GM23248 (cell line): ENCODE data around the gene STAMBPL1. TPM values are rescaled to one million over a fixed set of nuclear protein-coding genes. Genes with fewer than 3 reads are reported as not detected.

Experiments used
- DNase-seq: peaks from one replicate; pipeline ENCODE4 v3.0.0-alpha.2; 2015
- H2AFZ ChIP-seq: fragments of 200-600 bp; sonication (generic); 2 replicates; pipeline ENCODE4 v1.6.1; 2016; ENCODE audit warnings: antibody characterized with exemption
- H3F3A ChIP-seq: fragments of 200-600 bp; sonication (generic); 2 replicates; pipeline ENCODE4 v1.6.1; 2016; ENCODE audit warnings: mild to moderate bottlenecking, antibody characterized with exemption, mixed run types; ENCODE audit not compliant: insufficient read depth
- H3K27ac ChIP-seq: fragments of 200-600 bp; sonication (generic); 2 replicates; pipeline ENCODE4 v1.5.1; 2016; ENCODE audit warnings: mild to moderate bottlenecking
- H3K27me3 ChIP-seq: fragments of 200-600 bp; sonication (generic); replicated peaks from 2 replicates; pipeline ENCODE4 v1.6.1; 2016; ENCODE audit warnings: mild to moderate bottlenecking; ENCODE audit not compliant: insufficient read depth
- H3K36me3 ChIP-seq: fragments of 200-600 bp; sonication (generic); 2 replicates; pipeline ENCODE4 v1.6.1; 2016; ENCODE audit warnings: low read depth, mild to moderate bottlenecking
- H3K4me1 ChIP-seq: fragments of 200-600 bp; sonication (generic); 2 replicates; pipeline ENCODE4 v1.6.1; 2016; ENCODE audit warnings: mild to moderate bottlenecking; ENCODE audit not compliant: insufficient read depth
- H3K4me2 ChIP-seq: fragments of 200-600 bp; sonication (generic); one replicate; pipeline ENCODE4 v1.6.1; 2016; ENCODE audit warnings: mild to moderate bottlenecking; ENCODE audit not compliant: unreplicated experiment
- H3K4me3 ChIP-seq: fragments of 200-600 bp; sonication (generic); 2 replicates; pipeline ENCODE4 v1.5.1; 2016; ENCODE audit warnings: mild to moderate bottlenecking
- H3K79me2 ChIP-seq: fragments of 200-600 bp; sonication (generic); 2 replicates; pipeline ENCODE4 v1.6.1; 2016; ENCODE audit warnings: mild to moderate bottlenecking; ENCODE audit not compliant: insufficient read depth
- H3K9ac ChIP-seq: fragments of 200-600 bp; sonication (generic); 2 replicates; pipeline ENCODE4 v1.6.1; 2016; ENCODE audit warnings: mild to moderate bottlenecking
- H3K9me2 ChIP-seq: fragments of 200-600 bp; sonication (generic); 2 replicates; pipeline ENCODE4 v1.6.1; 2016; ENCODE audit warnings: mixed run types, mild to moderate bottlenecking, moderate library complexity; ENCODE audit not compliant: insufficient read depth
- H3K9me3 ChIP-seq: fragments of 200-600 bp; sonication (generic); one replicate; pipeline ENCODE4 v1.6.1; 2017; ENCODE audit warnings: low read depth
- H4K20me1 ChIP-seq: fragments of 200-600 bp; sonication (generic); 2 replicates; pipeline ENCODE4 v1.6.0; 2016; ENCODE audit not compliant: insufficient read depth
- EZH2 ChIP-seq: fragments of 200-600 bp; sonication (generic); IDR thresholded peaks from 2 replicates; pipeline ENCODE4 v1.6.1; 2018; ENCODE audit warnings: antibody characterized with exemption, mild to moderate bottlenecking; ENCODE audit not compliant: insufficient read depth, poor library complexity, severe bottlenecking
- EZH2phosphoT487 ChIP-seq: fragments of 200-600 bp; sonication (generic); IDR thresholded peaks from 2 replicates; pipeline ENCODE4 v1.6.1; 2018; ENCODE audit warnings: antibody characterized with exemption, moderate library complexity, mild to moderate bottlenecking, low read depth; ENCODE audit not compliant: insufficient read depth
- WGBS, 2 experiments: methylation state at CpG; one replicate each; pipeline ENCODE4 v1.1.6; 2015 to 2017; ENCODE audit warnings: low lambda C conversion rate in 2 of 2, low coverage in 1 of 2; ENCODE audit errors: missing lambda C conversion rate in 2 of 2; 5-methylcytosine and 5-hydroxymethylcytosine counted together
- in situ Hi-C: fragments of 300-500 bp; cut with MboI; formaldehyde crosslinking; loops from 2 replicates; pipeline ENCODE4 v1.15.0; 2020
- polyA plus RNA-seq: library from polyadenylated mRNA; unstranded; fragments of >200 nt; fragmentation: Nextera tagmentation; extraction: Ambion mirVana; gene quantifications from 2 replicates; pipeline ENCODE4 v1.2.1, GENCODE V29; 2016
- total RNA-seq: library from RNA; depleted of rRNA; stranded (reverse); fragments of >200 nt; shearing (Covaris generic); gene quantifications from 2 replicates; pipeline ENCODE4 v1.2.3, GENCODE V29; 2014

STAMBPL1 gene
- total and polyA plus RNA-seq, 2 experiments from 2014 or later = 13.3 to 23.9 TPM

GRCh38 chr10:88938039-88938438 is 58.0 kb downstream of the STAMBPL1 start:
- no peaks in the 10 kb centered on the region for H4K20me1 ChIP-seq
- whole genome bisulfite sequencing, 2 experiments = 88 to 91% methylated on average over 3 of the region's 3 CpGs
- in situ Hi-C loops = loop anchor here (5.0 to 25.0 kb wide), 4 partner anchors 44 to 277 kb away; no protein-coding TSS in a partner anchor

GRCh38 chr10:88938938-88939337 is 58.9 kb downstream of the STAMBPL1 start:
- in situ Hi-C loops = loop anchor here (5.0 to 25.0 kb wide), 4 partner anchors 43 to 276 kb away; no protein-coding TSS in a partner anchor
- H3K27ac ChIP-seq = no peak overlapping the region

More at GRCh38 chr10:88938039-88938438, 58.0 kb downstream of the STAMBPL1 start:
- no peak overlapping the region for H3K4me2 ChIP-seq
- 0 out of 2 replicates have a peak, but pooled peaks cover 4% of the 10 kb centered on the region for H3K4me1 ChIP-seq
- no peak overlapping the region for H3K27ac ChIP-seq
- peaks cover 22% of the 10 kb centered on the region for H3F3A ChIP-seq
- DNase-seq = no peak
- no peaks in the 10 kb centered on the region for H3K79me2 ChIP-seq
- H2AFZ ChIP-seq = no peak overlapping the region
- peaks cover 15% of the 10 kb centered on the region; the same call in 1 of the 2 replicates for H3K36me3 ChIP-seq
- no peaks in the 10 kb centered on the region for H3K9me2 ChIP-seq
- no peaks in the 10 kb centered on the region for H3K9me3 ChIP-seq
- no peak overlapping the region for H3K9ac ChIP-seq
- no peaks in the 10 kb centered on the region for H3K27me3 ChIP-seq
- TF ChIP-seq EZH2phosphoT487 = no peak
- TF ChIP-seq EZH2 = no peak
- no peak overlapping the region for H3K4me3 ChIP-seq

GRCh38 chr10:88941026-88941425 is 61.0 kb downstream of the STAMBPL1 start:
- no peaks in the 10 kb centered on the region for H3K27me3 ChIP-seq
- peaks cover 8% of the 10 kb centered on the region; the same call in 1 of the 2 replicates for H3F3A ChIP-seq
- no peaks in the 10 kb centered on the region for H3K9me3 ChIP-seq
- H3K4me1 ChIP-seq = no peaks in the 10 kb centered on the region
- no peak overlapping the region for H3K9ac ChIP-seq
- no peak overlapping the region for H3K27ac ChIP-seq
- TF ChIP-seq EZH2phosphoT487 (no peak), EZH2 (no peak)
- H3K9me2 ChIP-seq = no peaks in the 10 kb centered on the region
- no peak for DNase-seq
- 96 to 98% methylated on average over 6 of the region's 6 CpGs for WGBS, 2 experiments
- H3K4me3 ChIP-seq = no peak overlapping the region
- H3K79me2 ChIP-seq = no peaks in the 10 kb centered on the region
- in situ Hi-C loops = loop anchor here (25.0 kb wide), 1 partner anchor 254 kb away; no protein-coding TSS in a partner anchor
- H3K4me2 ChIP-seq = no peak overlapping the region
- H4K20me1 ChIP-seq = no peaks in the 10 kb centered on the region
- H2AFZ ChIP-seq = no peak overlapping the region
- H3K36me3 ChIP-seq = peaks cover 26% of the 10 kb centered on the region; the same call in 1 of the 2 replicates

More at GRCh38 chr10:88938938-88939337, 58.9 kb downstream of the STAMBPL1 start:
- WGBS, 2 experiments = 95 to 98% methylated on average over 2 of the region's 2 CpGs
- DNase-seq = no peak
- Histone ChIP-seq H3K79me2 (no peaks in the 10 kb centered on the region), H3K36me3 (peaks cover 18% of the 10 kb centered on the region; the same call in 1 of the 2 replicates), H3K4me1 (0 out of 2 replicates have a peak, but pooled peaks cover 4% of the 10 kb centered on the region), H3K9me3 (no peaks in the 10 kb centered on the region), H3K9me2 (no peaks in the 10 kb centered on the region), H3F3A (peaks cover 19% of the 10 kb centered on the region), H3K4me3 (no peak overlapping the region), H3K9ac (no peak overlapping the region), H2AFZ (no peak overlapping the region), H4K20me1 (no peaks in the 10 kb centered on the region), H3K27me3 (no peaks in the 10 kb centered on the region), H3K4me2 (no peak overlapping the region)
- TF ChIP-seq EZH2phosphoT487 (no peak), EZH2 (no peak)

- peaks cover 13% of the 10 kb centered on the region for H3K79me2 ChIP-seq
- no peaks in the 10 kb centered on the region for H3K27me3 ChIP-seq
- no peaks in the 10 kb centered on the region for H3K9me2 ChIP-seq
- H3K9me3 ChIP-seq = no peaks in the 10 kb centered on the region
- in situ Hi-C loops = loop anchor here (25.0 kb wide), 1 partner anchor 256 kb away; no protein-coding TSS in a partner anchor
- 0 out of 2 replicates have a peak, but pooled peaks cover 13% of the 10 kb centered on the region for H3F3A ChIP-seq
- H3K4me2 ChIP-seq = no peak overlapping the region
- H3K9ac ChIP-seq = no peak overlapping the region
- H3K27ac ChIP-seq = no peak overlapping the region
- H3K4me1 ChIP-seq = peaks cover 5% of the 10 kb centered on the region; the same call in 1 of the 2 replicates
- TF ChIP-seq EZH2 (no peak), EZH2phosphoT487 (no peak)
- H2AFZ ChIP-seq = no peak overlapping the region
- peaks cover 26% of the 10 kb centered on the region; the same call in 1 of the 2 replicates for H3K36me3 ChIP-seq
- 91 to 92% methylated on average over 3 of the region's 3 CpGs for WGBS, 2 experiments
- H4K20me1 ChIP-seq = no peaks in the 10 kb centered on the region
- H3K4me3 ChIP-seq = no peak overlapping the region
- no peak for DNase-seq
These were observed 63.7 kb downstream of the STAMBPL1 start for GRCh38 chr10:88943778-88944177.
